ENCODE measurements around the gene C1QTNF6. TPM values are rescaled to one million over a fixed set of nuclear protein-coding genes. Genes with fewer than 3 reads are reported as not detected.
A peak's percentile ranks its signal among the peaks of the same experiment; 100 is the strongest.

The C1QTNF6 gene
- total RNA-seq, 2 donors from 2014 or later = 1.8 to 2.9 TPM

DNA sequence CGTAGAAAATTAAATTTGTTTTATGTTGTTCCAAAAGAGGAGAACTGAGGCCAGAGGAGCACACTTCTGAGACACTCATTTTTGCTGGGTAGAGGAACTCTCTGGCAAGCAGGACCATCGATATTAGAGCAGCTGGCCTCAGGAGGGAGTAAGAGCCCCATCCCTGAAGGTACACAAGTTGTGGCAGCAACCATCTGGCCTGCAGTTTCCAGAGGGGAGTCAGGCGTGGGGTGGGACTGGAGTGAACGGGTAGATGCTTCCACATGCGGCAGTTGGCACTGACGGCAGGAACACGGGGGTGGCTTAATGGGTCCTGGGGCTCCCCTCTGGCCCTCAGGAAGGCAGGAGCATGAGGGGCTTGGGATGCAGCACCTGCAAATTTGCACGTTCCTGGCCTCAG is 37.4 kb upstream of the C1QTNF6 start:
- DNase-seq (no peak), ATAC-seq (no peak)
- intact Hi-C loops (cut with DNase I) = no loop called here

DNA sequence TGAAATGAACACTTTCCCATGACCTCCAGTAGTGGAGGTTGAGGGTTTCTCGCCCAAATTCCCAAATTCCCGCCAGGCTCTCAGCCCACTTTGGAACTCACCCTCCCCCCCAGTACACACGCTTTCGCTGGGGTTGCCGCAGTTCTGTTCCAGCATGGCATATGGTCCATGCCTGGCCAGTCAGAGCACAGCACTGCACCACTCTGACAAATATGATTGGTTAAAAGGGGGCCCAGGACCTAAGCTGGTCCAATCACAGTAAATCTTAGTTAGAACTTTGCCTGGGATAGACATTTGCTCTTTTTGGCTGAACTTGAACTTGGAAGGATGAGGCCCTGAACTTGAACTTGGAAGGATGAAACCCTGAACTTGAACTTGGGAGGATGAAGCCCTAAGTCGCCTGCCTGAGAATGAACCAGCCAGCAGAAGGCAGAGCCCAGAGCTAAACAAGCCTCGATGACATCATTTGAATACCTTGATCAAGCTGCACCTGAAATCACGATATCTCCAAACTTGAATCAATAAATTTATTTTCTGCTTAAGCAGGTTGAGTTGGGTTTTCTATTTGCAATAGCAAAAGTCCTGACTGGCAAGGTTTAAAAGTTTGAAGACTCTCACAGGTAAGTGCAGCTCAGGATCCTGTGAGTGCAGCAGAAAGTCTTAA is 36.8 kb upstream of the C1QTNF6 start:
- ATAC-seq (no peak), DNase-seq (no peak)
- intact Hi-C loops (cut with DNase I) = no loop called here

DNA sequence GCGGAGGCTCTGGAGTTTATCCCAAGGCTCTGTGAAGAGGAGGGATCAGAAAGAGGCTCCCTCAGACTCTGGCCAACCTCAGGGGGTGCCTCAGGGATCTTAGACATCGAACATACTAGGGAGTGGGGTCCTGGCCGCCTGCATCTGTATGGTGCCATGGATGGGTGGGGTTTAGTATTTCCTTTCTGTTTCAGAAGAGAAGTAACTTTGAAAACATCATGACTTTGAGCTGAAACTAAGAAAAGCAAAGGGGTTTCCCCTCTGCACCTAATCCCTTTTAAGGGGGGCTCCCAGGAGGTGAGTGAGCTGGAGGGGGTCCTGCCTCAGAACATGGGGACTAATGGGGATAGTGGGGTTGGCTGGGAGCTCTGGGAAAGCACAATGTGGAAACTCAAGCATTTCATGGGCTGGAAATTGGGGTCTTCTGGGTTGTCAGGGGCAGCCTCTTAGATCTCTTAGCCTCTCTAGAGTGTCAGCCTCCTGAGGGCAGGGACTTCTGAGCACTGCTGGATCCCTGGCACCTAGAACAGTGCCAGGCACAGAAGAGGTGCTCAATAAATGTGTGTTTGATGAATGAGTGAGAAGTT is 36.0 kb upstream of the C1QTNF6 start:
- intact Hi-C loops (cut with DNase I) = no loop called here
- ATAC-seq (no peak), DNase-seq (no peak)

DNA sequence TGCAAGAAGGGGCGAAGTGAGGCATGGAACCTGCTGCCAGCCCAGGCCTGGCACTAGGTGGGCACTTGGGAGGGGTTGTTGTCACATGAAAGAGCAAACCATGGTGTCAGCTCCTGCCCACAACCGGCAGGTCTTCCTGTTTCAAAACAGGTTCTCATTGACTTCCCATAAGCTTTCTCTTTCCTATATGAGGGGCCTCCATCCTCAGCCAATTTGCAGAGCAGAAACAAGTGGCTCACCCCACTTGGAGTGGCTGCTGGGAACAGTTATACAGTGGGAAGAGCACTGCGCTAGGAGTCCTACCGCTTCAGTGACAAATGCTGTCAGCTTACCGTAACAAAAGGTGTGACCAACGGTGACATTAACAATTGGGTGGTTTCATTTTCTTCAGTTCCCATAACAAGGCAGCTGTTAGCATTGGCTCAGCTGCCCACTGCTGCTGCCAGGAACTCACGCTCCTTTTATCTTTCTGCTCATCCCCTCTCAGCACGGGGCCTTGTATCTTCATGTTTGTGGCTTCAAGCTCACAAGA is 34.5 kb upstream of the C1QTNF6 start:
- DNase-seq (no peak), ATAC-seq (peak in 1 of 2 donors; percentile 30)
- intact Hi-C loops (cut with DNase I) = no loop called here

DNA sequence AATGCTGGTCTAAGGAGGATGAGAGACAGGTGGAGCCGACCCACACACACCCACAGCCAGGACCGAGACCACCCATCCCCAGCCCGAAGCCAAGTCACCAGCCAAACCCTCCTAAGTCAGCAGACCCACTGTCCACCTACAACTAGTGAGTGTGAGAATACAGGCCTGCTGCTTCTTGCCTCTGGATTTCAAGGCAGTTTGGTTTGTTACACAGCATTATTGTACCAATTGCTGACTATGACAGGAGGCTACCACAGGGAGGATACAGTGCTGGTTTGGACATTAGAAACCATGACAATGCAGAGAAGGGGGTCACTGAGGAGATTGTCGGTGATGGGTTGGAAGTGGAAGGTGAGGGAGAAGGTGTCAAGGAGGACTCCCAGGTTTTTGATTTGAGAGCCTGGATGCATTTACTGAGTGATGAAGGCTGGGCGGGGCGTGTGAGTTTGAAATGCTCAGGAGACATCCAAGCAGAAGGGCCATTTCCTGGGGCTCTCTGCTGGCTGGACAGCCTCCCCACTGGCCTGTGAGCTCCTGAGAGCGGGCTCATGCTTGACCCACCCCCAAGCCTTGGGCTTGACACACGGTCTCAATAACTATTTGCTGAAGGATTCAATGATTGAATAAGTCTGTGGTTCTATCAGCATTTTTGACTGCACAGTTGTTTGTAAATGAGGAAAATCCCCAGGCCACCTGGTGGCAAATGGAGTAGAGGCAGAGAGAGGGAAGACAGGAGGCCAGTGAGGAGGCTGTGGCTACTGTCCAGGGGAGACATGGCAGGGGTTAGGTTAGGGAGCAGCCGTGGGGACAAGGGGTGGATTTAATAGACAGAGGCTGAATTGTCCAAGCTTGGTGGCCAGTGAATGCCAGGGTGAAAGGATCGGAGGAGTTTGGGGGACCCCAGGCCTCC is 33.6 kb upstream of the C1QTNF6 start:
- ATAC-seq = no peak
- DNase-seq = no peak
- intact Hi-C loops (cut with DNase I) = no loop called here

DNA sequence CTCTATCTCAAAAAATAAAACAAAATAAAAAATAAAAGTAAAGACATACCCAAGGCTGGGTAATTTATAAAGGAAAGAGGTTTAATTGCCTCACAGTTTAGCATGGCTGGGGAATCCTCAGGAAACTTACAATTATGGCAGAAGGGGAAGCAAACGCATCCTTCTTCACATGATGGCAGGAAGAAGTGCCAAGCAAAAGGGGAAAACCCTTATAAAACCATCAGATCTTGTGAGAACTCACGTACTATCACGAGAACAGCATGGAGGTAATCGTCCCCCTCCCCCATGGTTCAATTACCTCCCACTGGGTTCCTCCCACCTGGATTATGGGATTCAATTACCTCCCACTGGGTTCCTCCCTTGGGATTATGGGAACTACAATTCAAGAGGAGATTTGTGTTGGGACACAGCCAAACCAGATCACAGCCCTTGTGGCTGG is 32.5 kb upstream of the C1QTNF6 start:
- intact Hi-C loops (cut with DNase I) = no loop called here
- no peak for DNase-seq
- no peak for ATAC-seq

DNA sequence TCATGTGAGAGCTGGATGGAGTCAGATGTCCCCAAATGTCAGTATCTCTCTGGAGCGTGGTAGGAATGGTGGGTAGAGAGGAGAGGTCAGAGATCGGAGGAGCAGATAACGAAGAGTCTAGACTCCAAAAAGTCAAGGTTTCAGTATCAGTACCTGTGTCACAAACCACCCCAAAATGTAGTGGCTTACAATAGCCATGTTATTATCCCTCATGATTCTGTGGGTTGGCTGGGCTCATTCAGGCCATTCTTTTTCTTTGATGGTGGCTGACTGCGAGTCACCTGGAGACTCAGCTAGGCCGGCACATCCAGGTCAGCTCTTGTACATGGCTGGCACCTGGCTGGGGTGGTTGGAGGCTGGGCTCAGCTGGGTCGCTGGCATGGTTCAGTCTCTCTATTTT is 31.5 kb upstream of the C1QTNF6 start:
- ATAC-seq = no peak
- DNase-seq = no peak
- intact Hi-C loops (cut with DNase I) = no loop called here

DNA sequence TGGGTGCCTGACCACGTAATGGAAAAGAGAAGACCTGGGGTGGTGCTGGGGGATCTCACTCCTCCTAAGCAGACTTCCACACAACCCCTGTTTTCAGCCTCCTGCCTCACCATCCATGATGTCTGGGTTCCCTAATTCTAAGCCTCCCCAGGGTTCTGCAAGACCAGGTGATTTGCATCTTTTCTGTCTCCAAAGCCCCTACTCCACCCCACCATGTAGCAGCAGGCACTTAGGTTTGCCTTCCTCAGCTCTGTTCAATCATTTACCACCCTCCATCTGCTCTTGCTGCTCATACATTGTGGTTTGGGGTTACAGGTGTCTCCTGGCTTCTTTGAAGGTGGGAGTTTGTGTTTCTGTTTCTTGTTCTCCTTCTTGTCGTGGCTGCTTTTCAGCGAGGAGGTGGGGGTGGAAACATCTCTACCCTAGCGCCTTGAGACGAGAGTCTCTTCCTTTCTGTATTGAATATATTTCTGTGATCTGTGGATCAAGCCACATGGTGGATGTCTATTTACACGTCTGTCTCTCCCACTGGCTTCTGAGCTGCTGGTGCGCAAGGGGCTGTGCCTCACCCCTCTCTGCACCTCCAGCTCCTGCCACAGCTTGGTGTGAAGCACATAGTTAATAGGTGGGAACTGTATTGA is 30.8 kb upstream of the C1QTNF6 start:
- no peak for DNase-seq
- intact Hi-C loops (cut with DNase I) = no loop called here
- ATAC-seq = peak in 1 of 2 donors; percentile 23

DNA sequence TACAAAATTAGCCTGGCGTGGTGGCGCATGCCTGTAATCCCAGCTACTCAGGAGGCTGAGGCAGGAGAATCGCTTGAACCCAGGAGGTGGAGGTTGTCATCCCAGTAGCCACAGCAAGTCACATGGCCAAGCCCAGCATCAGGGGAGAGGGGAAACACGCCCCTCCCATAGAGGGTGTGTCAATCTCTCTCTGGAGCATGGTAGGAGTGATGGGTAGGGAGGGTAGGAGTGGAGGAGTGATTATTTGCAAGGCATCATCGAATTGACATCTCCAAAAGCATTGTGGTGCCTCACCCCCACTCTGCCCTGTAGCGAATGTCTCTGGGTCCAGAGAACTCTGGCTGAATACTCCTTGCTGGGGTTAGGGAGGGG is 30.3 kb upstream of the C1QTNF6 start:
- intact Hi-C loops (cut with DNase I) = no loop called here
- ATAC-seq (no peak), DNase-seq (no peak)

DNA sequence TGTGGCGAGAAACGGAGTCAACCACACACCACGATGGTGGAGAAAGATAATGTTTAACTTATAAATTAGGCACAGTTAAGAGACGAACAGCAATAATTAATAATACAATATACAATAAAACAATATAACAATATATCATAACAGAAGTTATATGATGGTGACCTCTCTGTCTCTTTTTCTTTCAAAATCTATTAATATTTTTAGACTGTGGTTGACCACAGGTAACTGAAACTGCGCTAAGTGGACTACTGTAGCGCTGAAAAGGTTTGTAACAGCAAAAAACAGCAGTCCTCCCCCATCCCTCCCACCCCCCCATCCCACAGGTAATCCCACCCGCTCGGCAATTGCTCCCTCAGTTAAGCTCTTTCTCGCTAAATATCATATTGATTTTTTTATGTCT is 27.8 kb upstream of the C1QTNF6 start:
- ATAC-seq (no peak), DNase-seq (no peak)
- intact Hi-C loops (cut with DNase I) = no loop called here

DNA sequence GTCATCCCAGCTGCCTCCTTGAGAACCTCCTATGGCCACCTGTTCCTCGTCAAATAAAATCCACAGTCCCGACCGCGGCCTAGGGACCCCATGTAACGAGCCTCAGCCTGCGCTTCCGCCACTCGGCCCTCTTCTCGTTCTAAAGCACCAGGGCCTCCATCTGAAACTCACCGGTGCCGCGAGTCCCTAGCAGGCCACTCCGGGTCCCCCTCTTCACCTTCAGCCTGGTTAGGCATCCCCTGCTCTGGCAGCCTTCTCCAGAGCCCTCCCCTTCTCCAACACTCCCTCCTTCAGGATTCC is 26.6 kb upstream of the C1QTNF6 start:
- ATAC-seq (no peak), DNase-seq (peak; percentile 6)
- intact Hi-C loops (cut with DNase I) = no loop called here

DNA sequence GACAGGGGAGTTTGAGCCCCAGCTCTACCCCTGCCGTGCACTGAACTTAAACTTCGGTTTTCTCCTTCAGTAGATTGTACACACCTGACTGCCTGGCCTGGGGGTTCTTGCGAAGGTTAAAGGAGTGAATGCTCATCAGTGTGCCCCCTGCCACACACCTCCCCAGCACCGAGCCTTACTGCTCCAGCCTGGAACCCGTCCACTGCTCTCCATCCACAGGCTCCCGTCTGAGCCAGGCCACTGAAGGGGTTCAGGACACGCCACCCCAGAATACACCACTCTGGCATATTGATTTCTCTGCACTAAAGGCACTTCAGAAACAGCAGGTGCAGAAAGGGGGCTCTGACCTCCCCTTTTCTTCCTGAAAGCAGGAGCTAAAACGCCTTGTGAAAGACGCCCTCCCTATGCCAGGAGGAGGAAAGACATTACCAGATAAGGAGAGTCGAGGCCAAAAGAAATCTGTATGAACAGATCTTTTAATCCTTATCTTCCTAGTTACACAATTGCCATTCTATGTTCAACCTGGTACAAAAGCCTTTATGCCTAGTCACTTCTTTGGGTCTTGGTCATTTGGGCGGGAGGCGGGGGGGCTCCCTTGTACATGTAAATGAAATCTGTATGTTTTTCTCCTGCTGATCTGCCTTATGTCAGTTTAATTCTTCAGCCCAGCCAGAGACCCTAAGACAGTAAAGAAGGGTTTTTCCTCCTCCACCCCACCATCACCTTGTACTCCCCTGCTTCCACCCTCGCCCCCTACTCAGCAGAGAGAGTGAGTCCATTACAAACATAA is 26.1 kb upstream of the C1QTNF6 start:
- intact Hi-C loops (cut with DNase I) = no loop called here
- no peak for ATAC-seq
- DNase-seq = peak; percentile 3

DNA sequence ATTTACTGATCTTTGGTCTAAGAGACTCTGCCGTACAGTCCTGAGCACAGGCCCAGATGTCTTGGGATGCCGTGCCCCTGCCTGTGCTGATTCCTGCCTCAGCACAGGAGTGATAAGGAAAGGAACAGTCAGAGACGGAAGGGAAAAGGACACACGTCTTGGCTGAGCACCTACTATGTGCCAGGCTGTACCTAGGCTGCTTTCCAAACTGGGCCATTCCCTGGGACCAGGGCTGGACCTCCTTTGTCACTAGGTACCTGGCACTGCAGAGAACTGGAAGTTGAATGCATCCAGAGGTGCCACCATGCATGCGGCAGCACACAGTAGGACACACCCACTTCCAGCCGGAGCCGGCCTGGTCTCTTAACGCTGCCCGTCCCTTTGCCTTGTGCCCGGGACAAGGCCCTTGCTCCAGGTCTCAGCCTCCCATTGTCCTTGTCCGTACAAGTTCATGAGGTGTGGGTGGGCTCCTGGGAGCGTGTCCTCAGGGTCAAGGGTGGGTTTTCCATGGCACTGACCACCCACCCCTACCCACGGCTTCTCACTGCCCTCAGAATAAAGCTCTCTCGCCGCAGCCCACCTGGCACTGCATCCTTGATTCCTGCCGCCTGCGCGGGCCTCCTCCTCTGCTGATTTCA is 25.3 kb upstream of the C1QTNF6 start:
- DNase-seq = peak; percentile 5
- ATAC-seq = no peak
- intact Hi-C loops (cut with DNase I) = no loop called here

DNA sequence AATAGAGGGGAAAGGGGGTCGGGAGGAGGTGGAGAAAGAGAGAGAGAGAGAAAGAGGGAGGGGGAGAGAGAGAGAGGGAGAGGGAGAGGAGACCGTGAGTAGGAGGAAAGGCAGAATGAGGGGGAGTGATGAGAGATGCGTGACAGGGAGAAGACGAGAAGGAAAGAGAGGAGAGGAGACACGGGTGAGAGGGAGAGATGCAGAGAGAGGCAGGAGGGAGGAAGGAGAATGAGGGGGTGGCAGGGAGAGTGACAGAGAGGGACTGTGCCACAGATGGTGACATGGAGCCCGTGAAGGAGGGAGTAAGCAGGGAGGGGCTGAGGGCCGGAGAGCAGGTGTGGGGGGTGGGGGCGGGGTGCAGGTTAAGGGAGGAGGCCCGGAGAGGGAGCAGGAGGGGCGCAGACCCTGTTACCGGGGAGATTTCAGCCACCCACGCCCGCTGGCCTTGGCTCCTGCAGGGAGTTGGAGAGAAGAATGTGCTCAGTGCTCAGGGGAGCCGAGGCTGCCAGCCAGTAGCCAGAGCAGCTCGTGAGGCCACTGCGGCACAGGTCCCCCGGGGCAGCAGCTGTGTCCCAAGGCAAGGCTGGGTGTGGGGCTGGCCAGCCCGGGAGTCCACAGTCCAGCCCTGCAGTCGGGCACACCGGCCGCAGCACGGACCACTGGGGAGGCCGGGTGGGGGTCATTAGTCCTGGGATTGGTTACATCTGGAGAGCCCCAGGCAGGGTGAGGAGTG is 24.3 kb upstream of the C1QTNF6 start, which contains the start of gene SSTR3:
Gene SSTR3, minus strand, starts transcription at position 304 of the 733 bp plus-strand sequence. CDS start 4,674 bp downstream, outside the sequence.
- intact Hi-C loops (cut with DNase I) = no loop called here
- DNase-seq = peak; percentile 20
- ATAC-seq = peak; percentile 55 to 84

DNA sequence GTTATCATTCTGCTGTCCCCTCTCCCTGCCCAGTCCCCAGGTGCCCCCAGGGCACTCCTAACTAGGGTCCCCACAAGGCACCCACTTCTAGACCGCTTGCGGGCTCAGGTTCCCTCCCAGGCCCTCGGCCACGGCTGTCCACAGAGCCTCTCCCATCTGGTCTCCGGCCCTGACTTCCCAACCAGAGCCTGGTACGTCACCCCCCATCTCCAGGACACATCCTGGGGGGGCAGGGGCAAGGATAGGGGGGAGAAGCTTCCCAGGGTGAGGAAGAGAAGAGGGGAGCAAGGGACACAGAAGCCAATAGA is 23.8 kb upstream of the C1QTNF6 start:
- peak; percentile 8 for DNase-seq
- intact Hi-C loops (cut with DNase I) = no loop called here
- no peak for ATAC-seq

DNA sequence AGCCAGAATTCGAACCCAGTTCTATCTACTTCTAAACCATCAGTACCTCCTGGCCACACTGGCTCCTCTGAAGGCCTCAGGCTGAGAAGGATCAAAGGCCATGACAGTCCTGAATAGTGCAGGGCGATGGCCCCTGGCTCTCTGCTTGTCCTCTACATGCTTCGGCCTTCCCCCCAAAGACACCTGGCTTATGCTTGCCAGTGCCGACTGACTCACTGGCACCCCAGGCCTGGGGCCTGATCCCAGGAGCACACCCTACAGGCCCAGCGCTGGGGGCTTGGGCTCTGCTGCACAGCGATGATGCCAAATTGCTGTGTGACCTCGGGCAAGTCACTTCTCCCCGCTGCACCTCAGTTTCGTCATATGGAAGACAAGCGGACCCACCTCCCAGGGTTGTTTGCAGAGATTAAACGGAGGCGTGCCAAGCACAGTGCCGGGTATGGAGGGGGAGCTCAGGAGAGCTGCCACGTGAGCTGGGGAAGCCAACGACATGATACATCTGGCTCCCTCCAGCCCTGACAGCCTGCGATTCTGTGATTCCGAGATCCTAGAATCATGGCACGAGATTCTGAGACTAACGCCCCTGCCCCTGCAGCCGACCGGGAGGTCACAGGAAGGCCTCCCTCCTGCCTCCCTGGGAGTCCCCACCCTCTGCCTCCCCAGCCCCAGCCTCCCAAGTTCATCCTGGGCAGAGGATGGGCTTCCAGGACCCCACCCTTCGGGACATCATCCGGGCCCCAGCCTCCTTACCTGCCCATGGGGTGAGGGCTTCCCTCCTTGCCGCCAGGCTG is 23.2 kb upstream of the C1QTNF6 start:
- intact Hi-C loops (cut with DNase I) = no loop called here
- DNase-seq (peak; percentile 16), ATAC-seq (no peak)
